ENCODE measurements around the gene PARD3B. TPM values are rescaled to one million over a fixed set of nuclear protein-coding genes. Genes with fewer than 3 reads are reported as not detected.

The PARD3B gene
- total and polyA plus RNA-seq, 7 donors = 3.2 to 64.0 (median 42.5) TPM

DNA sequence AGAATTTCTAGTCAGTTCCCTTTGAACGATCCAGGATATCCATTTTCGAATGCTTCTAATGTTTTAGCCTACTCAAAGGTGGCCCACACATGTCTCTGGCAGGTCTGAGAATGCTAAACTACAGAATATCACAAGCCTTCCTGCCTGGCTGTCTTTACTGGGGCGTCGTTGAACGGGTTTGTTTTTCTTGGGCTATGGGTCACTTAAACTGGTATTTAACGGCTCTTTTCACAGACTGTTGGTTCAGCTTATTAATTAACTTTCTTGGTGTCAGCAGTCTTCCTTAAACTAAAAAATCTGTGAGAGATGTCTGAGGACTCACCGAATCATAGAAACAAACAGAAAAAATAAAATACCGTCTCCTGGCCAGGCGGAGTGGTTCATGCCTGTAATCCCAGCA, 573.9 kb downstream of the PARD3B start:
- no peaks in the 10 kb centered on the region for H3K27me3 ChIP-seq

GRCh38 chr2:205128726-205129125, 583.5 kb downstream of the PARD3B start:
- H3K36me3 ChIP-seq = peaks cover 0 to 11% (median 4%) of the 10 kb centered on the region in 4 donors
- no peaks in the 10 kb centered on the region for H3K27me3 ChIP-seq
- intact Hi-C loops (cut with DNase I) = no loop called here
- H3K4me1 ChIP-seq = no peaks in the 10 kb centered on the region
- H3K27ac ChIP-seq = no peak overlapping the region
- H3K9me3 ChIP-seq = no peaks in the 10 kb centered on the region
- no peak for DNase-seq
- TF ChIP-seq POLR2AphosphoS5 (IDR thresholded peaks at IDR 0.05) (no peak), EP300 (IDR thresholded peaks at IDR 0.05) (no peak), POLR2A (IDR thresholded peaks at IDR 0.05) (no peak)
- no peak overlapping the region for H3K4me3 ChIP-seq

More for the DNA sequence above, 573.9 kb downstream of the PARD3B start:
- 91 to 94% methylated on average over 9 of the region's 9 CpGs for WGBS, 2 donors
- no peaks in the 10 kb centered on the region for H3K9me3 ChIP-seq
- no peaks in the 10 kb centered on the region for H3K4me1 ChIP-seq
- no peak for TF ChIP-seq EP300 (IDR thresholded peaks at IDR 0.05)
- TF ChIP-seq POLR2AphosphoS5 (IDR thresholded peaks at IDR 0.05) = no peak
- TF ChIP-seq, protein P1, sequence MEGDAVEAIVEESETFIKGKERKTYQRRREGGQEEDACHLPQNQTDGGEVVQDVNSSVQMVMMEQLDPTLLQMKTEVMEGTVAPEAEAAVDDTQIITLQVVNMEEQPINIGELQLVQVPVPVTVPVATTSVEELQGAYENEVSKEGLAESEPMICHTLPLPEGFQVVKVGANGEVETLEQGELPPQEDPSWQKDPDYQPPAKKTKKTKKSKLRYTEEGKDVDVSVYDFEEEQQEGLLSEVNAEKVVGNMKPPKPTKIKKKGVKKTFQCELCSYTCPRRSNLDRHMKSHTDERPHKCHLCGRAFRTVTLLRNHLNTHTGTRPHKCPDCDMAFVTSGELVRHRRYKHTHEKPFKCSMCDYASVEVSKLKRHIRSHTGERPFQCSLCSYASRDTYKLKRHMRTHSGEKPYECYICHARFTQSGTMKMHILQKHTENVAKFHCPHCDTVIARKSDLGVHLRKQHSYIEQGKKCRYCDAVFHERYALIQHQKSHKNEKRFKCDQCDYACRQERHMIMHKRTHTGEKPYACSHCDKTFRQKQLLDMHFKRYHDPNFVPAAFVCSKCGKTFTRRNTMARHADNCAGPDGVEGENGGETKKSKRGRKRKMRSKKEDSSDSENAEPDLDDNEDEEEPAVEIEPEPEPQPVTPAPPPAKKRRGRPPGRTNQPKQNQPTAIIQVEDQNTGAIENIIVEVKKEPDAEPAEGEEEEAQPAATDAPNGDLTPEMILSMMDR (IDR thresholded peaks at IDR 0.05) = no peak
- TF ChIP-seq POLR2A (IDR thresholded peaks at IDR 0.05) = no peak
- intact Hi-C loops (cut with DNase I) = no loop called here
- H3K36me3 ChIP-seq = no peaks in the 10 kb centered on the region
- no peak overlapping the region for H3K4me3 ChIP-seq
- H3K27ac ChIP-seq = no peak overlapping the region
- DNase-seq = no peak

GRCh38 chr2:205129531-205129930, 584.3 kb downstream of the PARD3B start:
- H3K4me1 ChIP-seq = no peaks in the 10 kb centered on the region
- no peaks in the 10 kb centered on the region for H3K27me3 ChIP-seq
- intact Hi-C loops (cut with DNase I) = no loop called here
- peaks cover 0 to 11% (median 4%) of the 10 kb centered on the region in 4 donors for H3K36me3 ChIP-seq
- 60 to 87% methylated on average over 5 of the region's 5 CpGs for WGBS, 2 donors
- H3K4me3 ChIP-seq = no peak overlapping the region
- H3K9me3 ChIP-seq = no peaks in the 10 kb centered on the region
- TF ChIP-seq, protein P1 (IDR thresholded peaks at IDR 0.05) = no peak
- TF ChIP-seq POLR2A (IDR thresholded peaks at IDR 0.05) (no peak), POLR2AphosphoS5 (IDR thresholded peaks at IDR 0.05) (no peak), EP300 (IDR thresholded peaks at IDR 0.05) (no peak)
- DNase-seq = no peak
- H3K27ac ChIP-seq = no peak overlapping the region

DNA sequence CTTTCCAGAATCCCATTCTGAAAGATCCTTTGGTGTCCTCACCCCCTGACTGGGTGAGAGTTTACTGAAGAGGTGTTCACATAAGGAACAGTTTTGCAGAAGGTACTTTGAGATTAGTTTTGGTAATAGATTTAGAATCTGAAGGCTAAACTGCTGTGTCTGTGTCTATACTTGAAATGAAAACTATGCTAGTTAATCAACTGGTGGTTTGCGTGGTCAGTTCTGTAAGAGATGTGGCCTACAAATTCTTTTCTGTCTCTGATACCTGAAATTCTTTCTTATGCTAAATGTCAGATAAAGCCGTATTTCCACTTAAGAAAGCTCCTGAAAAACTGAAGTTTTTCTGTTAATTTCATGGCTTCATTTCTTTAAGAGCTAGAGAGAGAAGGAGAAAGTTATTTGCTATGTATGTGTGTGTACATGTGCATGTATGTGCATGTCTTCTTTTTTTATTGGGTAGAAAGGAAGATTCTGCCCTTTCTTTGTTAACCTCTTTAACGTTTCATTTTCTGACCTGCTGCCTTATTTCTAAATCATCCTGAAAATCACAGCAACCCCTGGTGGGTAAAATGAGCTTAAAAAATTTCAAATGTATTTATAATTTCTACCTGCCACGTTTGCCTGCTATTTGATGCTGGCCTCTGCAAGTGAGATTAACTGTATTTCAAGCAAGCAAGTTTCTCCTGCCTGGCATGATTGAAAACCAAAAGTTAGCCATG, 585.0 kb downstream of the PARD3B start:
- intact Hi-C loops (cut with DNase I) = no loop called here
- no peak for DNase-seq
- H3K27me3 ChIP-seq = no peaks in the 10 kb centered on the region
- no peak overlapping the region for H3K4me3 ChIP-seq
- TF ChIP-seq, protein P1 (IDR thresholded peaks at IDR 0.05) = no peak
- TF ChIP-seq POLR2A (IDR thresholded peaks at IDR 0.05) (no peak), POLR2AphosphoS5 (IDR thresholded peaks at IDR 0.05) (no peak), EP300 (IDR thresholded peaks at IDR 0.05) (no peak)
- H3K36me3 ChIP-seq = peaks cover 0 to 10% (median 3%) of the 10 kb centered on the region in 4 donors
- H3K9me3 ChIP-seq = no peaks in the 10 kb centered on the region
- no peak overlapping the region for H3K27ac ChIP-seq
- H3K4me1 ChIP-seq = no peaks in the 10 kb centered on the region
- 80% methylated on average over 4 of the region's 4 CpGs for WGBS, 2 donors

DNA sequence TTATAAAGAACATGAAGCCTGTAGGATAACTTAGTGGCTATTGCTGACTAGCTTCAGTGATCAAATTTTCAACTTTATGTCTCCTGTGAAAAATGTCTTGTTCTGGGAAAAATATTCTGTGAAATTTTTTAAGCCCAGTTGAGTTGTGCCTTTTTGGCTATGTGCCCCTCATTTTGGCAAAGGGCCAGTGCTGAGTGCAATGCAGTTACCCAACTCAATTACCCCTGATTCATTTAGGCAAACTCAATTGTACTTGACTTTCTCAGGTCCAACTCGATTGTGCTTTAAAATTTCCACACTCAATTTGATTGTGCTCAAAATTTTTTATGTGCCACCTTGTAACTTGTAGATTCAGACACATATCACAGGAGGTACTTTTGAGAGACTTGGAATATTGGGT, 588.3 kb downstream of the PARD3B start:
- Histone ChIP-seq H3K27ac (no peak overlapping the region), H3K4me1 (no peaks in the 10 kb centered on the region), H3K36me3 (no peaks in the 10 kb centered on the region), H3K9me3 (no peaks in the 10 kb centered on the region), H3K27me3 (no peaks in the 10 kb centered on the region), H3K4me3 (no peak overlapping the region)
- intact Hi-C loops (cut with DNase I) = no loop called here
- TF ChIP-seq EP300 (IDR thresholded peaks at IDR 0.05) = no peak
- no peak for TF ChIP-seq POLR2AphosphoS5 (IDR thresholded peaks at IDR 0.05)
- no peak for TF ChIP-seq POLR2A (IDR thresholded peaks at IDR 0.05)
- TF ChIP-seq, protein P1 (IDR thresholded peaks at IDR 0.05) = no peak
- DNase-seq = no peak
- 72 to 77% methylated on average over 1 of the region's 1 CpG for WGBS, 2 donors

Data from sigmoid colon (tissue), 7 donors.